Ascending aorta (tissue), 2 donors: ENCODE data around the gene TRIO. TPM values are rescaled to one million over a fixed set of nuclear protein-coding genes. Genes with fewer than 3 reads are reported as not detected.

Experiments
- DNase-seq, 2 donors: peaks; one replicate each; pipeline ENCODE4 v3.0.0-alpha.2; 2019; ENCODE audit warnings: low spot score in 2 of 2
- H3K27ac ChIP-seq, 2 donors: fragments of 200-600 bp; sonication (generic); one replicate each; pipeline ENCODE4 v1.5.1; 2016 to 2017; ENCODE audit warnings: mild to moderate bottlenecking in 1 of 2
- H3K27me3 ChIP-seq: fragments of 200-600 bp; sonication (generic); one replicate; pipeline ENCODE4 v1.5.1; 2017
- H3K36me3 ChIP-seq, 2 donors: fragments of 200-600 bp; sonication (generic); one replicate each; pipeline ENCODE4 v1.5.1; 2016
- H3K4me1 ChIP-seq, 2 donors: fragments of 200-600 bp; sonication (generic); one replicate each; pipeline ENCODE4 v1.5.1; 2016 to 2017; ENCODE audit warnings: mild to moderate bottlenecking in 1 of 2
- H3K4me3 ChIP-seq, 2 donors: fragments of 200-600 bp; sonication (generic); one replicate each; pipeline ENCODE4 v1.5.1; 2016 to 2017; ENCODE audit warnings: mild to moderate bottlenecking in 1 of 2
- H3K9me3 ChIP-seq, 2 donors: fragments of 200-600 bp; sonication (generic); one replicate each; pipeline ENCODE4 v1.5.1; 2016
- intact Hi-C: fragments of 100-400 bp; cut with DNase I; formaldehyde crosslinking; loops from one replicate; pipeline ENCODE4 v1.15.1; 2023
- total RNA-seq: library from RNA; depleted of rRNA; stranded (reverse); fragments of >200 nt; gene quantifications from one replicate; pipeline ENCODE4 v1.1.0, GENCODE V29; 2016
- TF ChIP-seq, protein P1 (sequence below), 3 experiments: fragments of 200-600 bp in 2 of 3; fragments of 450-650 bp in 1 of 3; sonication (generic) in 2 of 3; IDR thresholded peaks; one replicate each; pipeline ENCODE4 v1.5.1; 2016 to 2019; ENCODE audit warnings: antibody characterized with exemption in 3 of 3, mild to moderate bottlenecking in 1 of 3, moderate library complexity in 1 of 3

TRIO gene
- total RNA-seq, 1 donor from 2014 or later, result 262 TPM

DNA sequence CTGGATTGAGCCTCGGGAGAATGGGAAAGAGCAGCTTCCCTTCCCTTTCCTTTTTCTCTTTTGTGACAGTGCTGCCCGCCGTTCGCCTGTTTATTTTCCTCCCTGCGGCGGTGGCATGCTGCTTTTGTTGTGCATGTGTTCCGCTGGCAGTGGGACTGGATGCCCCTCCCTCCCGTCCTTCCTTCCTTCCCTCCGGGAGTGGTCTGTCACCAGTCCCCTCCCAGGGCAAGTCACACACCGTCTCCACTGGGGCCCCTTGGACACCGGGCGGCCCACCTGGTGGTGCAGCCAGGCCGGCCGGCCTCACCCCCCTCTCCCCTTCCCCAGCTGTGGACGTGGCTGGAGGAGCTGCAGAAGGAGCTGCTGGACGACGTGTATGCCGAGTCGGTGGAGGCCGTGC, 214.7 kb downstream of the TRIO start:
- intact Hi-C loops, result no loop called here

GRCh38 chr5:14358536-14358935, 215.4 kb downstream of the TRIO start:
- TF ChIP-seq, protein P1, sequence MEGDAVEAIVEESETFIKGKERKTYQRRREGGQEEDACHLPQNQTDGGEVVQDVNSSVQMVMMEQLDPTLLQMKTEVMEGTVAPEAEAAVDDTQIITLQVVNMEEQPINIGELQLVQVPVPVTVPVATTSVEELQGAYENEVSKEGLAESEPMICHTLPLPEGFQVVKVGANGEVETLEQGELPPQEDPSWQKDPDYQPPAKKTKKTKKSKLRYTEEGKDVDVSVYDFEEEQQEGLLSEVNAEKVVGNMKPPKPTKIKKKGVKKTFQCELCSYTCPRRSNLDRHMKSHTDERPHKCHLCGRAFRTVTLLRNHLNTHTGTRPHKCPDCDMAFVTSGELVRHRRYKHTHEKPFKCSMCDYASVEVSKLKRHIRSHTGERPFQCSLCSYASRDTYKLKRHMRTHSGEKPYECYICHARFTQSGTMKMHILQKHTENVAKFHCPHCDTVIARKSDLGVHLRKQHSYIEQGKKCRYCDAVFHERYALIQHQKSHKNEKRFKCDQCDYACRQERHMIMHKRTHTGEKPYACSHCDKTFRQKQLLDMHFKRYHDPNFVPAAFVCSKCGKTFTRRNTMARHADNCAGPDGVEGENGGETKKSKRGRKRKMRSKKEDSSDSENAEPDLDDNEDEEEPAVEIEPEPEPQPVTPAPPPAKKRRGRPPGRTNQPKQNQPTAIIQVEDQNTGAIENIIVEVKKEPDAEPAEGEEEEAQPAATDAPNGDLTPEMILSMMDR (IDR thresholded peaks at IDR 0.05), result no peak
- DNase-seq, result no peak
- intact Hi-C loops, result no loop called here
- no peak overlapping the region for H3K4me3 ChIP-seq
- H3K27me3 ChIP-seq, result no peaks in the 10 kb centered on the region
- H3K9me3 ChIP-seq, result no peaks in the 10 kb centered on the region
- H3K36me3 ChIP-seq, result peaks cover 43 to 51% of the 10 kb centered on the region in 2 donors
- no peak overlapping the region for H3K27ac ChIP-seq
- no peaks in the 10 kb centered on the region for H3K4me1 ChIP-seq

More for the DNA sequence above, 214.7 kb downstream of the TRIO start:
- H3K4me1 ChIP-seq, result no peaks in the 10 kb centered on the region
- H3K36me3 ChIP-seq, result peaks cover 43 to 45% of the 10 kb centered on the region in 2 donors
- TF ChIP-seq, protein P1 (IDR thresholded peaks at IDR 0.05), result no peak
- no peaks in the 10 kb centered on the region for H3K27me3 ChIP-seq
- H3K9me3 ChIP-seq, result no peaks in the 10 kb centered on the region
- no peak overlapping the region for H3K4me3 ChIP-seq
- no peak overlapping the region for H3K27ac ChIP-seq
- DNase-seq, result no peak

DNA sequence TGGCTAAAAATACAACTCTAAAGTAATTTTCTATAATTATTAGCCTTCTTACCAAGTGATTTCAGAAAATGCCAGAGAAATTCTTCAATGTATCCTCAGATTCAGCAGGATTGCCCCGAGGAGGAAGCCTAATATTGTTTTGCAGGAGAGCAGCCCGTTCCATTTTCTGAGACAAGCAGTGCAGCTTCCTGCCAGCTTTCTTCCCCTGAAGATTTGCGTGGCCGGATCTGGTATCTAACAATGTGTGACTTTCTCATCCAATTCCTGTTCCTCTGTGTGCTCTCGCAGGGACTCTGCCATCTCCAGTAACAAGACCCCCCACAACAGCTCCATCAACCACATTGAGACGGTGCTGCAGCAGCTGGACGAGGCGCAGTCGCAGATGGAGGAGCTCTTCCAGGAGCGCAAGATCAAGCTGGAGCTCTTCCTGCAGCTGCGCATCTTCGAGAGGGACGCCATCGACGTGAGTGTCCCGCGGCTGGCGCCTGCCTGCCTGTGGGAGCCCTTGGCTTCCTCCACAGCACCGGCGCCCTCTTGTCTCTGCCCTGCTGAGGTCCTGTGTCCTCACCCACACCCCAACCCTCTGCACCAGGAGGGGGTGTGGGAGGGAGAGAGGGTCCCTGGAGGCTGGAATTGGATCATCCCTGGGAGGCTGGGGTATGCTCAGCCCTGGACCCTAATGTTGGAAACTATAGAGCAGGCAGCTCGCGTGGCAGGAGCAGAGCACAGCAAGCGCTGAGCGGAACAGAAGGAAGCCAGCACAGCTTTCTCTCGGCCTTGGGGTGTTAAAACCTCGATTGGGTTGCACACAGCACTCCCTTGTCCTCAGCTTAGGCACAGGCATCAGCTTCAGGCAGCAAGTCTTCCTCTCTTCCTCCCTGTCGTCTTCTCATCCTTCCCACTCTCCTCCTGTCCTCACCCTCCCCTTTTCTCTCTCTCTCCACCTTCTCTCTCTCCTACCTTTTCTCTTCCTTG, 216.2 kb downstream of the TRIO start:
- Histone ChIP-seq H3K36me3 (peaks cover 50 to 59% of the 10 kb centered on the region in 2 donors), H3K27ac (no peak overlapping the region), H3K9me3 (no peaks in the 10 kb centered on the region), H3K4me1 (no peaks in the 10 kb centered on the region), H3K4me3 (no peak overlapping the region), H3K27me3 (no peaks in the 10 kb centered on the region)
- no peak for DNase-seq
- intact Hi-C loops, result no loop called here
- TF ChIP-seq, protein P1 (IDR thresholded peaks at IDR 0.05), result no peak

GRCh38 chr5:14362491-14362890, 219.3 kb downstream of the TRIO start:
- Histone ChIP-seq H3K4me1 (no peaks in the 10 kb centered on the region), H3K9me3 (no peaks in the 10 kb centered on the region), H3K27me3 (no peaks in the 10 kb centered on the region), H3K4me3 (no peak overlapping the region), H3K36me3 (peaks cover 79 to 82% of the 10 kb centered on the region in 2 donors), H3K27ac (no peak overlapping the region)
- TF ChIP-seq, protein P1 (IDR thresholded peaks at IDR 0.05), result no peak
- intact Hi-C loops, result no loop called here
- DNase-seq, result no peak

DNA sequence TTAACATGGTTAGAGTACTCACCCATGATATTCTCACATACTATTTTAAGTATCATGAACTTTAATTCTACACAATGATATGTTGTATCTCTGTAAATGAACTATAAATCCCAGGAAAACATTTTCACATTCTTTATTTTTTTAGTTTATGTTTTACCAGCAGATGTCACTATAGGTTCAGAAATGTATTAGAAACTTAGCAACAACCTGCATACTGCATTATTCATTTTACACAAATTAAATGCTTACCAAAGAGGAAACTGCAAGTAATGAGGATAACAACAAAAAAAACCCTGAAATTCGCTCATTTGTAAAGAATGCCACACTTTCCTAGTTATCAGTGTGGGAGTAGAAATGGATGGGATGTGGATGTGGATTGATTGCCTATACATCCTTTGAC, 221.0 kb downstream of the TRIO start:
- DNase-seq, result no peak
- no peaks in the 10 kb centered on the region for H3K4me1 ChIP-seq
- no peaks in the 10 kb centered on the region for H3K9me3 ChIP-seq
- no peak overlapping the region for H3K27ac ChIP-seq
- H3K27me3 ChIP-seq, result no peaks in the 10 kb centered on the region
- H3K36me3 ChIP-seq, result peaks cover 83 to 86% of the 10 kb centered on the region in 2 donors
- TF ChIP-seq, protein P1 (IDR thresholded peaks at IDR 0.05), result no peak
- H3K4me3 ChIP-seq, result no peak overlapping the region
- intact Hi-C loops, result no loop called here
